Prostate gland (tissue), 2 donors: ENCODE measurements around the gene ERVFRD-1. TPM values are rescaled to one million over a fixed set of nuclear protein-coding genes. Genes with fewer than 3 reads are reported as not detected.
A peak's percentile ranks its signal among the peaks of the same experiment; 100 is the strongest.

Experiments
- DNase-seq: peaks from one replicate; pipeline ENCODE4 v3.0.0-alpha.2; 2019; ENCODE audit warnings: low spot score
- H3K27ac ChIP-seq, 2 donors: fragments of 200-600 bp; sonication (generic); 2 replicates each; pipeline ENCODE4 v1.5.1; 2017 to 2019
- H3K27me3 ChIP-seq: fragments of 200-600 bp; sonication (generic); replicated peaks from 2 replicates; pipeline ENCODE4 v1.5.1; 2019; ENCODE audit not compliant: insufficient read depth
- H3K36me3 ChIP-seq, 2 donors: fragments of 200-600 bp; sonication (generic); 1 replicate in 1 of 2; 2 replicates in 1 of 2; pipeline versions ENCODE4 v1.5.1 to v1.8.1; 2017 to 2019
- H3K4me1 ChIP-seq: fragments of 200-600 bp; sonication (generic); replicated peaks from 2 replicates; pipeline ENCODE4 v1.5.1; 2019
- H3K4me3 ChIP-seq, 2 donors: fragments of 200-600 bp; sonication (generic); 2 replicates each; pipeline ENCODE4 v1.5.1; 2017 to 2019
- H3K9me3 ChIP-seq: fragments of 200-600 bp; sonication (generic); 2 replicates; pipeline ENCODE4 v1.5.1; 2017
- POLR2A ChIP-seq: fragments of 450-650 bp; IDR thresholded peaks from one replicate; pipeline ENCODE4 v1.6.1; 2016; ENCODE audit warnings: antibody characterized with exemption, mild to moderate bottlenecking
- POLR2AphosphoS5 ChIP-seq: sonication (generic); formaldehyde crosslinking; IDR thresholded peaks from one replicate; pipeline ENCODE4 v1.6.1; 2017; ENCODE audit warnings: antibody characterized with exemption
- WGBS: methylation state at CpG from one replicate; pipeline ENCODE4 v1.1.5; 2018; 5-methylcytosine and 5-hydroxymethylcytosine counted together
- intact Hi-C: fragments of 100-400 bp; cut with DNase I; formaldehyde crosslinking; loops from one replicate; pipeline ENCODE4 v1.14.2; 2022
- total RNA-seq, 2 donors: library from RNA; depleted of rRNA; stranded (reverse); fragments of >200 nt; gene quantifications; one replicate each; pipeline ENCODE4 v1.1.0, GENCODE V29; 2016
- TF ChIP-seq, protein P1 (sequence below), 4 experiments: fragments of 200-600 bp in 2 of 4; fragments of 450-650 bp in 2 of 4; sonication (generic) in 2 of 4; IDR thresholded peaks; 1 replicate in 3 of 4; 2 replicates in 1 of 4; pipeline ENCODE4 v1.5.1; 2016 to 2019; ENCODE audit warnings: antibody characterized with exemption in 4 of 4, mild to moderate bottlenecking in 2 of 4, moderate library complexity in 2 of 4

ERVFRD-1 gene
- total RNA-seq, 2 donors from 2014 or later, result not detected

DNA sequence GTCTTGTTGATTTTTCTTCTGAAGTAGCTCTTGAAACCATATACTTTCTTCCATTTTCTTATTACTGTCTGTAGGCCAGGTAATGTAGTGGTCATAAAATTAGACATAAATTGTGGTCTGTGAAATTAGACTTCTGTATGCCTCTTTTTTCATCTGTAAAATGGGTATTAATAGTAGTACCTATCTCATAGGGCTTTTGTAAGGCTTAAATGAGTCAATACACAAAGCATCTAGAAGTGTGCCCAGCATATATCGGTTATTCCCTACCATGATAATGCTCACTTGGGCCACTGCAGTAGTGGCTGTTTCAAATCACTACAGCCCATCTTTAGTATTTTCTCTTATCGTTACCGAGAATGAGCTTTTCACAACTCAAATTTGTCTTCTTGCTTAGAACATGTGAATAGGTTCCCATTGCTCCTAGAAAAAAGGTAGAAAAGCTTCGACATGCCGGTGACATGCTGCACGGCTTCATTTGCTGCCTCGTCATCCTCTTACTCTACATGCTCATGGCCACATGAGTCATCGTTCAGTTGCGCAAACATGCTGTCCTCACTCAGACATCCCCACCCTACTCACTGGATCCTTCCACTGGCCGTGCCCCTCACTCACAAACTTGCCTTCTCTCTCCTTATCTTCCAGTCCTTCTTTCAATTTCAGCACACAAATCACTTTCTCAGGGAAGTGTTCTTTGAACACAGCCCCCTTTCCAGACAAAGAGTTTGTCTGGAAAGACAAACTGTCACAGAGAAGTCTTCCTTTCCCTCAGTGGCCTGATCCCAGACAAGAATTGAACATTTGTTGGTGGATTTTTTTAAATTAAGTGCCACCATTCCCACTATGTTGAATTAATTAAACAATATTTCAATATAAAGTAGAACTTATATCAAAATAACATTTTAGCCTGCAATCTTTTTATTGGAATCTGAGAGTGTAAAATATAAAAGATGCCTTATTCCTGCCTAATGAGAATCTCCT, 32.2 kb upstream of the ERVFRD-1 start:
- Histone ChIP-seq H3K9me3 (no peaks in the 10 kb centered on the region), H3K36me3 (no peaks in the 10 kb centered on the region), H3K27me3 (no peaks in the 10 kb centered on the region), H3K4me1 (no peaks in the 10 kb centered on the region), H3K4me3 (no peak overlapping the region), H3K27ac (no peak overlapping the region)
- 81% methylated on average over 10 of the region's 10 CpGs for WGBS
- peak; percentile 11 for DNase-seq
- TF ChIP-seq POLR2AphosphoS5, result no peak
- no peak for TF ChIP-seq POLR2A
- TF ChIP-seq, protein P1, sequence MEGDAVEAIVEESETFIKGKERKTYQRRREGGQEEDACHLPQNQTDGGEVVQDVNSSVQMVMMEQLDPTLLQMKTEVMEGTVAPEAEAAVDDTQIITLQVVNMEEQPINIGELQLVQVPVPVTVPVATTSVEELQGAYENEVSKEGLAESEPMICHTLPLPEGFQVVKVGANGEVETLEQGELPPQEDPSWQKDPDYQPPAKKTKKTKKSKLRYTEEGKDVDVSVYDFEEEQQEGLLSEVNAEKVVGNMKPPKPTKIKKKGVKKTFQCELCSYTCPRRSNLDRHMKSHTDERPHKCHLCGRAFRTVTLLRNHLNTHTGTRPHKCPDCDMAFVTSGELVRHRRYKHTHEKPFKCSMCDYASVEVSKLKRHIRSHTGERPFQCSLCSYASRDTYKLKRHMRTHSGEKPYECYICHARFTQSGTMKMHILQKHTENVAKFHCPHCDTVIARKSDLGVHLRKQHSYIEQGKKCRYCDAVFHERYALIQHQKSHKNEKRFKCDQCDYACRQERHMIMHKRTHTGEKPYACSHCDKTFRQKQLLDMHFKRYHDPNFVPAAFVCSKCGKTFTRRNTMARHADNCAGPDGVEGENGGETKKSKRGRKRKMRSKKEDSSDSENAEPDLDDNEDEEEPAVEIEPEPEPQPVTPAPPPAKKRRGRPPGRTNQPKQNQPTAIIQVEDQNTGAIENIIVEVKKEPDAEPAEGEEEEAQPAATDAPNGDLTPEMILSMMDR (IDR thresholded peaks at IDR 0.05), result no peak
- intact Hi-C loops, result loop anchor here (10.0 kb wide), 1 partner anchor 431 kb away; no protein-coding TSS in a partner anchor

DNA sequence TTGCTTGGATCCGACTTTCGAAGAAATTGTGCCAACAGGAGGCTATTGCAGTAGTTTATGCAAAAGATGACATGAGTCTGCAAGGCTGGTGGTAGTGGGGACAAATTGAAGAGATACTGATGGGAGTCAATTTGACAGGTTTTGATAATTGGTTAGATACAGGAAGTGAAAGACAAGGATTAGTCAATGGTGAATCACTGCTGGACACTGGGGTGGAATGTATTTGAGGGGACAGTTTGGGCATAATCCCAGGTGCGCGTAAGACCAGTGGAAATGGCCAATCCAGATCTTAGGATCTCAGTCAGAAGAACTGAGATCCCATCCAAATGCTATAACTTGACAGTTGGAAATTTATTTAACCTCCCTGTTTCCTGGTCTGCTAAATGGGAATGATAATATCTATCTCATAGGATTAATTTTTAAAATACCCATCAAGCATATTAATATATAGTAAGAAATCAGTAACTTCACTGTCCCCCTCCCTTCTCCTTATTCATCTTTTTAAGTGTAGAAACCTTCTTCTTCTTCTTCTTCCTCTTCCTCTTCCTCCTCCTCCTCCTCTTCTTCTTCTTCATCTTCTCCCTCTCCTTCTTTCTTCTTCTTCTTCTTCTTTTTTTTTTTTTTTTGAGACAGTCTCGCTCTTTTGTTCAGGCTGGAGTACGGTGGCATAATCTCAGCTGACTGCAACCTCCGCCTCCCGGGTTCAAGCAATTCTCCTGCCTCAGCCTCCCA, 30.9 kb upstream of the ERVFRD-1 start:
- no peaks in the 10 kb centered on the region for H3K36me3 ChIP-seq
- no peak overlapping the region for H3K27ac ChIP-seq
- intact Hi-C loops, result loop anchor here (10.0 kb wide), 1 partner anchor 432 kb away; no protein-coding TSS in a partner anchor
- no peaks in the 10 kb centered on the region for H3K4me1 ChIP-seq
- H3K9me3 ChIP-seq, result no peaks in the 10 kb centered on the region
- TF ChIP-seq POLR2A, result no peak
- no peak for TF ChIP-seq POLR2AphosphoS5
- TF ChIP-seq, protein P1 (IDR thresholded peaks at IDR 0.05), result no peak
- H3K27me3 ChIP-seq, result no peaks in the 10 kb centered on the region
- 92% methylated on average over 8 of the region's 8 CpGs for WGBS
- H3K4me3 ChIP-seq, result no peak overlapping the region
- DNase-seq, result no peak

DNA sequence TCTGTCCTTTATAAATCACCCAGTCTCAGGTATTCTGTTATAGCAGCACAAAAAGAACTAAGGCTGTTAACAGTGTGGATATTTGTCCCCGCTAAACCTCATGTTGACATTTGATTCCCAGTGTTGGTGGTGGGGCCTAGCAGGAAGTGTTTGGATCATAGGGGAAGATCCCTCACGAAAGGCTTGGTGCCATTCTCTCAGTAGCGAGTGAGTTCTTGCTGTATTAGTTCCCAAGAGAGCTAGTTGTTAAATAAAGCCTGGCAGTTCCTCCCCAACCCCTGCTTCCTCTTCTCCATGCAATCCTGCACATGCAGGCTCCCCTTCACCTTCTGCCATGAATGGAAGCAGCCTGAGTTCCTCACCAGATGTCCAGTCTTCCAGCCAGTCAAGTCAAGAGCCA, 29.8 kb upstream of the ERVFRD-1 start:
- no peaks in the 10 kb centered on the region for H3K4me1 ChIP-seq
- no peak overlapping the region for H3K4me3 ChIP-seq
- no peaks in the 10 kb centered on the region for H3K36me3 ChIP-seq
- DNase-seq, result no peak
- WGBS, result 92% methylated on average over 3 of the region's 3 CpGs
- H3K27me3 ChIP-seq, result no peaks in the 10 kb centered on the region
- intact Hi-C loops, result loop anchor here (10.0 kb wide), 1 partner anchor 434 kb away; no protein-coding TSS in a partner anchor
- H3K27ac ChIP-seq, result no peak overlapping the region
- TF ChIP-seq POLR2AphosphoS5, result no peak
- TF ChIP-seq, protein P1 (IDR thresholded peaks at IDR 0.05), result no peak
- no peak for TF ChIP-seq POLR2A
- H3K9me3 ChIP-seq, result no peaks in the 10 kb centered on the region

DNA sequence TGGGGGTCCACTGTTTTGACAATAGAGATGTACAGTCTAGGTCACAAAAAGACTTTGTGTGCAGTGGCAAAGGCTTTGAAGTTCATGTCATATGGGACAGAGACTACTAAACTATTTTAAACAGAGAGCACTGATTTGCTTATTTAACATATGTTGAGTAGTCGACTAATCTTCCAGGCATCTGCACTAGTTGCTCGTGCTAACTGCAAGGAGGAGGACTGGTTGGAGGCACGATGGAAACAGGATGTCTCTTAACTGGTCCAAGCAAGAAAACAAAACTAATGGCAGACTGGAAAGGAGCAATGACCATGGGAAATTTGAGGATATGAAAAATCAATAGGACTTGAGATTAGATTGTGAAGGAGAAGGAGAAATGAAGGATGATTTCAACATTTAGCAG, 28.5 kb upstream of the ERVFRD-1 start:
- Histone ChIP-seq H3K4me1 (no peaks in the 10 kb centered on the region), H3K4me3 (no peak overlapping the region), H3K27ac (no peak overlapping the region), H3K36me3 (no peaks in the 10 kb centered on the region), H3K27me3 (no peaks in the 10 kb centered on the region), H3K9me3 (no peaks in the 10 kb centered on the region)
- intact Hi-C loops, result loop anchor here (10.0 kb wide), 1 partner anchor 435 kb away; no protein-coding TSS in a partner anchor
- no peak for DNase-seq
- no peak for TF ChIP-seq POLR2A
- TF ChIP-seq, protein P1 (IDR thresholded peaks at IDR 0.05), result no peak
- no peak for TF ChIP-seq POLR2AphosphoS5
- 88% methylated on average over 3 of the region's 3 CpGs for WGBS
